GM19467 (cell line): ENCODE results near the gene VEGFA.
"Not testable (repeated sequence)": the region's sequence is repeated elsewhere in the genome, so short reads cannot be mapped to it uniquely, and the experiment has no call there.

ENCODE experiments used
- ATAC-seq: cut with Tn5 transposase; IDR thresholded peaks from one replicate; pipeline ENCODE4 v1.9.1; 2021; ENCODE audit warnings: mild to moderate bottlenecking, moderate library complexity; ENCODE audit not compliant: unreplicated experiment

Gene VEGFA

DNA sequence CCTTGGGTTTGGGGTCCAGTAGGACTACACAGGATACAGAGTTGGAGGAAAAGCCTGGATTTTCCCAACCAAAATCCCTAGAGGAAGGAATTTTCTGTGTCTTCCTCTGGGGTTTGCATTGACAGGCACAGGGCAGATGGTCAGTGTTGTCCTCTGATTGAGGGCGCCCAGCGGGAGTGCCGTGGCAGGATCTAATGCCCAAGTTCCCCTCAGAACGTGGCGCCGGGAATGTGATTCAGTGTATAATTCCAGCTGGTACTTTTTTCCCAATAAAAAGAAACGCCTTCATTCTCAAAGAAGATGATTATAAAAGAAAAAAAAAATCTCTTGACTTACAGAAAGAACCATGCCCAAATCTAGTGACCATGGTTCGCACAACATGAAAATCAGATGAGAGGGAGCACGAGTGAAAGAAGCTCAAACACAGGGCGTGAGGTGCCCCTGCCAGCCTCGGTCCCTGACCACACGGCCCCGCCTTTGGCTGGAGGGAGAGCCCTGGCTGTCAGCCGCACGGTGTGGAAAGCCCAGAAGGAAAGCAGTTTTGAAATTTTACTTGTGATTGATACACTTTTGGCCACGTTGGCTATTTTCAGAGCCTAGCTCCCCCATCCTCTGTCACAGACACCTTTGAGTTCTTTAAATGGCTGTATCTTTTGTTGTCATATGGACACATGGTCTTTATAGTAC lies 31.6 kb downstream of the VEGFA start:
- ATAC-seq: no peak

DNA sequence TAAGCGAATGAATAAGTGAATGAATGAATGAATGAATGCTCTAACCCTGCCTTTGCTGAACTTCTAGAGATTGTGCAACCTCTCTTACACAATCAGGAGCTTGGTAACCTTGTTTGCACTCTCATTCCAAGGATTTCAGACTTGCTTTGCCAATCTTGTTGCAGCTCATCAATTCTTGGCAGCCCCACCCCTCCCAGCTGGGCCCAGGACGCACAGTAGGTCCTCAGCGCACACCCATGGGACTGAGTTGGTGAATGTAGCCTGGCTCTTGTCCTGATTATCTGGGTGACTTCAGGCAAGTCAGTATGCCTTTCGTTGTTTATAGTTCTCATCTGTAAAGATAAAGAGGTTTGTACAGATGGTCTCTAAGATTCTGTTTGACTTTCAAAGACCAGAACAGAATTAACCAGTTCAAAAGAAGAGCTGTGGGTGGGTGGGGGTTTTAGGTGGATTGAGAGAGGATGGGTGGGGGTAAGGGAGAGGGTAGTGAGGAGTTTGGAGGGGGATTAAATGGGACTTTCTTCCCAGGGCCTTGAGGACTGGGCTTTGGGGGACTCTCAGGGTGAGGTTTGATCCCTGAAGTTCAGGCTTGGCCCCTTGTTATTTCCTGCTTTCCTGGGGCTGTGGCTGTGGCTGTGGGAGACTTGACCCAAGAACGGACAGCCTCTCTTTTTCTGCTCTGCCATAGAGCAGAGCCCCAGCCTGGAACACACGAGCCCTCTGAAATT lies 33.2 kb downstream of the VEGFA start:
- no peak for ATAC-seq

DNA sequence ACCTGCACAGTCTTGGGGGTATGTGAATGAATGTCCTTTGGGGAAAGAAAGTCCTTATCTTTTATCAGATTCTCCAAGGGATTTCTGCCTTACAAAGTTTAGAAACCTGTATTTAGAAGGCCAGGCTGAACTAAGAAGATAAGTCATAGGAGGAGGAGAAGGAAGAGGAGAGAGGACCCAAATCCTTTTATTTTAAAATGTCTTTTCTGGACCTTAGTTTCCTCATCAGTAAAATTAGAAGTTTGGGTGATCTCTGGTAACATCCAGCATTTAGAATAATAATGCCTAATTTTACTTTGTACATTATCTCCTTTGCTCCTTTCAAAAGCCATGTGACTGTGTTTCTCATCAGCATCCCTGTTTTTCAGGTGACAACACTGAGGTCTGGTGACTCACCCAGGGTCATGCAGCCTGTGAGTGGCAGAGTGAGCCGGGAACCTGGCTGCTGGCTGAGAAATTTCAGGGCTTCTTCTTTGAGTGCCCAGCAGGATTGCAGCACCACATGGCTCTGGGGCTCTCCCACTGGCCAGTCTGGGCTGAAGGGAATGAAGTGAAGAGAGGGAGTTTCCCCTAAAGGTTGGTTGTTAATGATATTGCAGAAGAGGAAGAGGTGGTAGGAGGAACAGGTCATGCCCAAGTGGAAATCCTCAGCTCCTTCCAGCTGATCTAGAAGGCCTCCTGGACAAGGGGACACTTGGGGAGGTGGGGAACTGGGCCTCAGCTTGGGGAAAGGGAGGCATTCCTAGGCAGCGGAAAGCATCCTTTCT lies 34.0 kb downstream of the VEGFA start:
- no peak for ATAC-seq

DNA sequence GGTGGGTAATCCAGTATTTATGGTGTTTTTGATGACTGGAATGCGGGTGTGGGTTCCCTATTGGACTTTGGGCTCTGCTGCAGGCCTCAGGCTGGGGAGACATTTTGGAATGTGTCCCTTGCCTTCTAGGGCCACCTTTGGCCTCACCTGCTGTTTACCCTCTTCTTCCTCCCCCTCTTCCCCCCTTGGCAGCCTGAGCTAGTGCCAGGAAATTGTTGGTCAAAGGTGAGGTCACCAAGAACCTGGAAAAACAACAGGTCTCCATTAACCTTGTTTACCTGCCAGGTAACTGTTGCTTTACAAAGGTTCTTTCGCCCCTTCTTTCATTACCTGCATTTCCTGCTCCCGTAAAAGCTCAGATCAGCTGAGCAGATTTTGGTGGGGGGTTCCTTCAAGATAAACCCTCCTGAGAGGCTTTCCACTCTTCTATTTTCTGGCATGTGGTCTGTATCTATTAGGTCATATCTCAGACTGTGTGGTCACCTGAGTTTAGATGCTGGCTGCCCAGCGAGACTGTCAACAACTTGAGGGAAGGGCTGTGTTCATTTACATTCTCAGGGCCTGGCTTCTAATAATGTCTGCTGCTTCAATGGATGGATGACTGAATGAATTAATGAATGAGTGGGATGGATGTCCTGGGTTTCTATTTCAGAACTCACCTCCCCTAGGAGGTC lies 34.7 kb downstream of the VEGFA start:
- ATAC-seq: no peak

DNA sequence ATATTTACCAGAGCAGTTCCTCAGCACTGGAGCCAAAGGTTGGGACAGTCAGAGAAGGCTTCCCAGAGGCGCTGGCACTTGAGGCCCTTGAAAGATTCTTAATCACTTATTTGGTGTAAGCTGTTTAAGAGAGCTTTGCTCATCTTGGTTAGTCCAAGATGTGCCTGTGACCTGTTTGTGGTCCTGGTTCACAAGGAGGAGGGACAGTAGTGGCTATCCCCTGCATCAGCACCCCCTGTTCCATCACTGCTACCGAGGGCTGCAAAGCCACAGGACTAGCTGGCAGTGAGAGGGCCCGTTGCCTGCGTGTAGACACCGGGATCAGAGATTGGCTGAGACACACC lies 35.7 kb downstream of the VEGFA start:
- ATAC-seq: no peak

DNA sequence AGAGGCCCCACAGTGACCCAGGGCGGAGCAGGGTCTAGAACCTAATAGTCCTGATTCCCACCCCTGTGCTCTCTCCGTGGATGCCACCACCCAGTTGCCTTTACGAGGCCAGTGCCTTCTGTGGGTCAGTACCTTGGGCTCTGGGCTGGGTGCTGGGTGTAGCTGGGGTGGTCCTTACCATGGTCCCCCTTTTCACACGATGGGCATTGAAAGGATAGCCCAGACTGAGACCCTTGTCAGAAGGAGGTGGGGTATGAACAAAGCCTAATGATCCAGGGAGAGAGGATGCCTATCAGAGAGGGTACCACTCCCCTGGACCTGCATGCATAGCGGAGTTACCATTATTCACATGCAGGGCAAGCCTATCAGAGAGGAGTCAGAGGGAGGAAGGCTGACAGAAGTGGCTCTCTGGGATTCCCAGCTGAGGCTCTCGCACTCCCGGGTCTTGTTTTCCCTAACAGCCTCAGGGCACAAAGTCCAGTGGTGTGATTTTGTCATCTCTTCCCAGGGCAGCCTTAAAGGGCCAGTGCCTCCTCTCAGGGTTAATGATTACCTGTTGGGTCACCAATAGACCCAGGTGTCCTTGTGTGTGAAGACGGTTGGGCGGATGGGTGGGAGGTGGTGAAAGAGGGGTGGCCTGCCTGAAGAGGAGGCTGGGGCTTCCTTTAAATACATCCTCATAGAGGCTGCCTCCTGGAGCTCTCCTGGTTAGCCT lies 36.2 kb downstream of the VEGFA start:
- ATAC-seq: no peak

DNA sequence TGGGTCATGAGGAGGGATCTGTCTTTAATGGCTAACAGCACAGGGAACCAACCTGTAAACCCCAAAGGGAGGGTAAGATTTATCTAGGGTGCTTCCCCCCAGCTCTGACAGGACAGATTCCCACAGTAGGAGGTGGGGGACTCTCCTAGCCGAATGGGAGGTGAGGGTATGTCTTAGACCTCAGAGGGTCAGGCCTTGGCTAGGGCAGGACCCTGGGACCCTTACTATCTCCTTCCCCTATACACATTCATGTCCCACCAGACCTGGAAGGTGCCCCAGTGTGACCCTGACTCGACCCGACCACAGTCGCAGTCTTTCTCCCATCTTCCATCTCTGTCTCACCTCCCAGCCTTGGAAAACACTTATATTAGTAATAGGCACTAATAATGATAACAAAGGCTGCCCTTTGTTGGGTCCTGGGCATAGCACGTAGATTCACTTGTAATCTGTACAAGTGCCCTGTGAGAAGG lies 36.8 kb downstream of the VEGFA start:
- no peak for ATAC-seq

DNA sequence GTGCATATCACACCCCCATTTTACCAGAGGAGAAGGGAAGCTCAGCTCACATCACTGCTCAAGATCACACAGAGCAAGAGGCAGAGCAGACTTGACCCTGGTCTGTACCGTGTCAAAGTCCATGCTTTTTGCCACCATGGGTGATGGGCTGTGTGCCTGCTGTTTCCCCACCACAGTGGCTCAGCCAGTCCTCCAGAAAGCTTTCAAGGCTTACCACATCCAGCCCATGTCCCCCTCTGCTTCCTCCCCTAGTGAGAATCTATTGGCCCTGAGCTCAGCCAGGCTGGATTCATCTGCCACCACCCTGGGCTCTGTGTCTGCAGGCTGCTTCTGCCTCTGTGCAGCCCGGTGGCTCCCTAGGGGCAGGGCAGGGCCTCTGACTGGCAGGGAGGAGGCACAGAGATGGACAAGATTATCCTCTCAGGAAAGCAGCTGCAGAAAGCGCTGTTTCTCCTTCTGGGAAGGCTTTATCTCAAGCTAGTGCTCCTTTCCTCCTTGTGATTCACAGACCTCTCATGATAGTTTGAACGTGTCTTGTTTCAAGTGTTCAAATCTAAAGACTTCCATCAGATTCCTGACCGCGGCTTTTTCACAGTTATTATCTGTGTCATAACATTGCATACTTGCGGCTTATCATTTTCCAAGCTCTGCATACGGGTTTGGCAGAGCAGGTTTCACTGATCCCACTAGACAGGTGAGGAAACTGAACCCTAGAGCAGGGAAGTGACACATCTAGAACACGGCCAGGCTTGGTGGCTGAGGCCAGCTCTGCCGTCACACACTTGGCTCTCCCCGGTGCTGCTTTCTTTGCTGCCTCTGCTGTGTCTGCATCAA lies 37.4 kb downstream of the VEGFA start:
- ATAC-seq: no peak

DNA sequence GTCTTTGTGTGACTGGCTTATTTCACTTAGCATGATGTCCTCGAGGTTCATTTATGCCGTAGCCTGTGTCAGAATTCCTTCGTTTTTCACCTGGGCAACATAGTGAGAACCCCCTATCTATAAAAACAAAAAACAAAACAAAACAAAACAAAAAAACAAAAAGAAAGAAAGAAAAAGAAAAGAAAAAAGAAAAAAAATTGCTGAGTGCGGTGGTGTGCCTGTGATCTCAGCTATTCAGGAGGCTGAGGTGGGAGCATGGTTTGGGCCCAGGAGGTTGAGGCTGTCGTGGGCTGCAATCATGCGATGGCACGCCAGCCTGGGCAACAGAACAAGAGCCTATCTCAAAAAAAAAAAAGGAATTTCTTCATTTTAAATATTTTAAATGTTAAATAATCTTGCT lies 38.4 kb downstream of the VEGFA start:
- ATAC-seq: no peak

DNA sequence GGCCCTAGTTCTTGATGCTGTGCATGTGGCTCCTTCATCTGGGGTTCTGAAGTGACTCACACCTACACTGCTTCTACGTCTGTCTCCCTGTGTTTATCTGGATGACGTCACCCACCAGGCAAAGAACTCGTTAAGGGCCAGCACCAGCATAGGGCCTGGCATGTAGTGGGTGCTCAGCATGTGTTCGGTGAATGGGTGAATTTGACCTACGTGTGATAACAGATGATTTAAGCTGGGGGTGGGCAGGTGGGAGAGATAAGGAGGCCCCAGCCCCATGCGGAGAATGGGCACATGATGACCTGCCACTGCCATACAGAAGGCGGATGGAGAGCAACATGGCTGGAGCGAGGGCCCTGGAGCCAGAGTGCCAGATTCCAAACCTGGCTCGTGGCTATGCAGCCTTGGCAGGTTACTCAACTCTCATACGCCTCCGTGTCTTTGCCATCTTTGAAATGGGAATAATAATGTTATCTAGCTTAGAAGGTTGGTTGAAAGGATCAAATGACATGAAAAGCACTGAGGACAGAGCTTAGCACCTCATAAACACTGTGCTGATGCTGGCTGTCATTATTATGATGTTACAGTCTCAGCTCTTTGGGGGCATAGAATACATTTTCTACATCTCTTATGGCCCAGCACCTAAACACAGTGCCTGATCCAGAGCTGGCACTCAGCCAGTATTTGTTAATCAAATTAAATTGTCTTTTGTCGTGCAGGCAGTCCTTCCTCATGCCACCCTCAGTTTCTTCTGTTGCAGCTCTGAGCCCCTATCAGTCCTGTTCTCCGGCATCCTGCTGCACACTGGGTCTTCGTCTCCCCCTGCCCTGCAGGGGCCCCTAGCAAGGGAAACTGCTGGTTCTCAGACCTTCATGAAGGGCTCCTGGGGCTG lies 39.6 kb downstream of the VEGFA start:
- ATAC-seq: no peak

DNA sequence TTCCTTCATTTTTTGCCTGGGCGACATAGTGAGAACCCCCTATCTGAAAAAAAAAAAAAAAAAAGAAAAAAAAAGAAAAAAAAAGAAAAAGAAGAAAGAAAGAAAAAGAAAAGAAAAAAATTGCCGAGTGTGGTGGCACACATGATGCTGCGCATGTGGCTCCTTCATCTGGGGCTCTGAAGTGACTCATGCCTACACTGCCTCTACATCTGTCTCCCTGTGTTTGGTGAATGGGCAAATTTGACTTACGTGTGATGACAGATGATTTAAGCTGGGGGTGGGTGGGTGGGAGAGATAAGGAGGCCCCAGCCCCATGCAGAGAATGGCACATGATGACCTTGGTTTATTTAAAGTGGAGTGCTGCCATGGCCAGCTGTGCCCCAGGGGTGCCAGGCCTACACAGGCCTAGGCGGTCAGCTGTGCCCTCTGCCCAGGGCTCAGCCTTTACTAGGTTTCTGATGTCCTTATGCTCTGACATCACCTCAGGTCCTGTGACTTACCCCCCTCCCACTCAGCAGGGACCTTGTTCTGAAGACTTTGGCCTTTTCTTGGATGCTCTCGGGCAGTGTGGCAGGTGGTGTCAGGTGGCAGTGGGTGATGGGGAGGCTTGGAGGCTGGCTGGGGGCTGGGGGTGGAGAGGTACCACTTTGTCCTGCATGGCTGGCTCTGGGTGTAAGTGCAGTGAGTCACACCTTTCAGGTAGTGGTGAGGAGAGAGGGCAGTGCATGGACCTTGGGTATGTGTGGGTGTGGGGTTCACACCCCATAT lies 41.1 kb downstream of the VEGFA start:
- ATAC-seq: no peak

DNA sequence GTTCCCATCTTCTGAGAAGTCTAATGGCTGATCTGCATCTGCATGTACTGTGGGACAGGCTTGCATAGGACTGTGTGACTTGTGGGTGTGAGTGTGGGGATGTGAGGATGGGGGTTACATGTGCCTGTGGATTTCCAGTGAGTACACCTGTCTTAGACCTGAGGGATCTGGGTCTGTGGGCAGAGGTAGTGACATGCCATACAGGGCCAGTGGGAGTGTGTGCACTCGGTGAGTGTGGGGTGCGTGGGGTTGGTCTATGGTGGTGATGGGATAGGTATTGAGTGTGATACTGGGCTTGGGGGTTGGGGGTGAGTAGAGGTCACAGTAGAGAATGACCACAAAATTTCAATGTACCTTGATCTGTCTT lies 41.7 kb downstream of the VEGFA start:
- no peak for ATAC-seq

DNA sequence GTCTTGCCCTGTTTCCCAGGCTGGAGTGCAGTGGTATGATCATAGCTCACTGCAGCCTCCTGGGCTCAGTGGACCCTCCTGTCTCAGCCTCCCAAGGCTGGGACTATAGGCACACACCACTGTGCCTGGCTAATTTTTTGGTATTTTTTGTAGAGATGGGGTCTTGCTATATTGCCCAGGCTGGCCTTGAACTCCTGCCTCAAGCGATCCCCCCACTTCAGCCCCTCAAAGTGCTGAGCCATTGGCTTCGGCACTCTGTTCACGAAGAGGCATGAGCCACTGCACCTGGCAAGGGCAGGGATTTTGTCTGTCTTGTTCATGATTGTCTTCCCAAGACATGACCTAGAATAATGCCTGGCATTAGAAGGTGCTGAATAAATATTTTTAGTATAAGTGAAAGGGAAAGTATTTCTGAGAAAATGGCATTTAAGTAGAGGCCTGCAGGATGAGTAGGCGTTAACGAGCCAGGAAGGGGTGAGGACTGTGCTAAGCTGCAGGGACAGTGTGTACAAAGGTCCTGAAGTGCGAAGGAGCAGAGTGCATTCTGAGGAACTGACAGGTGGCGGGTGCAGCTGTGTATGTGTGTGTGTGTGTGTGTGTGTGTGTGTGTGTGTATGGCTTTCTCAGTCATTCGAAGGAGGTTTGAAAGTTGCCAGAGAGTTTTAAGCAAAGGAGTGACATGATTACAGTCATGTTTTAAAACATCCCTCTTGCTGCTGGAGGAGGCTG lies 43.0 kb downstream of the VEGFA start:
- no peak for ATAC-seq

DNA sequence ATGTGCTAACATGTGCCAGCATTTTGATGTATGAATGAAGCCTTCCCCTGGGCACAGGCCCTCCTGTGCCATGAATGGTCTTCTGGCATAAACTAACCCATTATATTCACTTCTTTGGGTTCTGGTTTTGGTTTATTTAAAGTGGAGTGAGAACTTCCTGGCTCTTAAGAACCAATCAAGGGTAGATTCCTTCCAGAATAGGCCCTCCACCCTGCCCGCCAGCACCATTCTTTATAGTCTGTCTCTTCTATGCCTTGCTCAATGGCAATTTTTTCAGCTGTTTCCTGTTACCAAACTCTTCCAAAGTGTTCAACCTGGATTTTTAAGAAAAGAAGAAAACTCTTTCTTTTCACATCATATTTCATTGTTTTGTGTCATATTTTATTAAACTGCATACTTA lies 44.1 kb downstream of the VEGFA start:
- ATAC-seq: no peak

DNA sequence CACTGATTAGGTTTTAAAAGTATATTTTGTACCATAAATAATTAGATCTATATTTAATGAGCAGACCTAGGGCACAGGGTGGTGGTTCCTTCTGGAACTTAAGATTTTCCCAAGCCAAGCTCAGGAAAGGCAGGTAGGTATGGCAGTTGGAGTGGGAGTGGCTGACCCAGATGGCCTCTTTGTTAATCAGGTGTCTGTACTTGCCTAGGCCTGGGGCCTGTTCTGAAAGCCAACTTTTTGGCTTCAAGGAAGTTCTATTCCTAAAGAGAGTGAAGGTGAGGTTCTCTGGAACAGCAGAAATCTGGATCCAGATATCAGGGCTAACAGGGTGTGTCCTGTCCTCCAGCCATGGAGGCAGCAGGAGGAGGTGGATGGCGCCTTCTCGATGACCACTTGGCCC lies 44.9 kb downstream of the VEGFA start:
- no peak for ATAC-seq

DNA sequence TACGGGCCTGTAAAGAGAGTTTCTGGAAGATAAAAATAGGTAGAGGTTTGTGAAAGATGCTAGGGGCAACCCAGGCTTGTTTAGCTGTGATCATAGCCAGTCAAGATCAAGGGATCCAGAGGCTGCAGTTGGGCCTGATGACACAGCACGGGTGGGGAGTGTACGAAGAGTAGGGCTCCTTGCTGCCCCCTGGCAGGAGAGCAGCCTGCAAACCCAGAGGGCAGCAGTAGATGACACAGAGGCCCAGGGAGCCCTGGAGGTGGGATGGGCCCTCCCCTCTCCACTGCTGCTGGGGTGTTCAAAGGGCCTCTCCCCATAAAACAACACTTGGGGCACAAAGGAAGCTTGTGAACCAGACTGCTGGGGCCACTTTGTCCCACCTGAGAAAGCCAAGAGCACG lies 47.2 kb downstream of the VEGFA start:
- no peak for ATAC-seq

DNA sequence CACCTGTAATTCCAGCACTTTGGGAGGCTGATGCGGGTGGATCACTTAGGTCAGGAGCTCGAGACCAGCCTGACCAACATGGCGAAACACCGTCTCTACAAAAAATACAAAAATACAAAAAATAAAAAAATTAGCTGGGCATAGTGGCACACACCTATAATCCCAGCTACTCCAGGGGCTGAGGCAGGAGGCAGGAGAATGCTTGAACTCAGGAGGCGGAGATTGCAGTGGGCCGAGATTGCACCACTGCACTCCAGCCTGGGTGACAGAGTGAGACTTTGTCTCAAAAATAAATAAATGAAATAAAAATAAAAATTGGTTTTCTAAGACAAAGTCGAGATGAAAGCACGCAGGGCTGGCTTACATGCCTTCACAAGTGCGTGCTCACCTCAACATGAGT lies 49.0 kb downstream of the VEGFA start:
- not testable (repeated sequence) for ATAC-seq

DNA sequence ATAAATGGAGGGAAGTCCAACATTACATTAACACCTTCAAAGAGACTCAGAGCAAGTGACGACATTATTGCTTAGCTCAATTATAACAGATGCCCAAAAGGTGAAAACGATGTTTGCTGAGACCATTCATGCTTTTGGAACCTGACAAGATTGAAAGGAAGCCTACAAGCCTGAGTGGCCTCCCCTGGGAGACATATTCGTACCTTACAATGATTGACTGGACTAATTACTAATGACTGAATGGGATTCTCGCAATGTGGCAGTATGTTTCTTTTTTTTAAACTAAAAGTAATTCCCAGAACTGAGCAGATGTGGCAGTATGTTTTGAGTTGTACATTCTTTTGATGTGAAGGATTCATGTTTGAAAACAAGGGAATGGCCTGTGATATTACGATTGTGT lies 49.9 kb downstream of the VEGFA start:
- no peak for ATAC-seq
